HG03045 (cell line): ENCODE results near the gene GNL1.
"Not testable (repeated sequence)": the region's sequence is repeated elsewhere in the genome, so short reads cannot be mapped to it uniquely, and the experiment has no call there.

Experiments
- ATAC-seq: cut with Tn5 transposase; IDR thresholded peaks from one replicate; pipeline ENCODE4 v1.9.1; 2021; ENCODE audit warnings: mild to moderate bottlenecking, moderate library complexity; ENCODE audit not compliant: unreplicated experiment

Gene GNL1

GRCh38 chr6:30500421-30501355 is 55.6 kb downstream of the GNL1 start:
- no peak for ATAC-seq

GRCh38 chr6:30498705-30499104 is 57.6 kb downstream of the GNL1 start:
- not testable (repeated sequence) for ATAC-seq

GRCh38 chr6:30497714-30498113 is 58.6 kb downstream of the GNL1 start:
- no peak for ATAC-seq

GRCh38 chr6:30497261-30497599 is 59.1 kb downstream of the GNL1 start:
- ATAC-seq = not testable (repeated sequence)

GRCh38 chr6:30495993-30496392 is 60.3 kb downstream of the GNL1 start:
- no peak for ATAC-seq

- not testable (repeated sequence) for ATAC-seq
Observed at GRCh38 chr6:30495060-30495459, 61.2 kb downstream of the GNL1 start.

GRCh38 chr6:30494291-30494861 is 61.9 kb downstream of the GNL1 start:
- ATAC-seq = no peak

GRCh38 chr6:30493643-30494250 is 62.5 kb downstream of the GNL1 start:
- no peak for ATAC-seq

GRCh38 chr6:30491991-30492952 is 64.0 kb downstream of the GNL1 start:
- ATAC-seq = no peak
